Uterus (tissue), 4 donors: ENCODE measurements around the gene ELP4. TPM values are rescaled to one million over a fixed set of nuclear protein-coding genes. Genes with fewer than 3 reads are reported as not detected.

ENCODE experiments used
- DNase-seq, 2 donors: peaks; one replicate each; pipeline ENCODE4 v3.0.0-alpha.2; 2019 to 2020
- H3K27ac ChIP-seq, 2 donors: fragments of 200-600 bp; sonication (generic); 1 replicate in 1 of 2; 2 replicates in 1 of 2; pipeline ENCODE4 v1.5.1; 2016 to 2018
- H3K27me3 ChIP-seq, 2 donors: fragments of 200-600 bp; sonication (generic); one replicate each; pipeline ENCODE4 v1.5.1; 2018 to 2019; ENCODE audit warnings: control low read depth in 1 of 2
- H3K36me3 ChIP-seq, 2 donors: fragments of 200-600 bp; sonication (generic); one replicate each; pipeline ENCODE4 v1.5.1; 2019; ENCODE audit warnings: control low read depth in 1 of 2
- H3K4me1 ChIP-seq, 2 donors: fragments of 200-600 bp; sonication (generic); one replicate each; pipeline ENCODE4 v1.5.1; 2018 to 2019; ENCODE audit warnings: control low read depth in 1 of 2
- H3K4me3 ChIP-seq, 2 donors: fragments of 200-600 bp; sonication (generic); 1 replicate in 1 of 2; 2 replicates in 1 of 2; pipeline ENCODE4 v1.5.1; 2018 to 2019; ENCODE audit warnings: mild to moderate bottlenecking in 1 of 2
- H3K9me3 ChIP-seq, 2 donors: fragments of 200-600 bp; sonication (generic); one replicate each; pipeline ENCODE4 v1.5.1; 2019; ENCODE audit warnings: control low read depth in 1 of 2
- POLR2A ChIP-seq, 2 donors: fragments of 450-650 bp; IDR thresholded peaks; one replicate each; pipeline ENCODE4 v1.6.1; 2016; ENCODE audit warnings: antibody characterized with exemption in 2 of 2, mild to moderate bottlenecking in 1 of 2, moderate library complexity in 1 of 2
- intact Hi-C: fragments of 100-400 bp; cut with DNase I; formaldehyde crosslinking; loops from one replicate; pipeline ENCODE4 v1.15.1; 2023; ENCODE audit warnings: low total_unique reads
- total RNA-seq, 4 donors: library from RNA; depleted of rRNA in 3 of 4; stranded (reverse); fragments of >200 nt in 3 of 4; gene quantifications; one replicate each; pipeline versions ENCODE4 v1.1.0 to v1.2.4, GENCODE V29; 2014 to 2023
- TF ChIP-seq, protein P1 (sequence below), 4 experiments: fragments of 200-600 bp in 2 of 4; fragments of 450-650 bp in 2 of 4; sonication (generic) in 2 of 4; IDR thresholded peaks; one replicate each; pipeline ENCODE4 v1.5.1; 2016 to 2019; ENCODE audit warnings: antibody characterized with exemption in 4 of 4, mild to moderate bottlenecking in 2 of 4, moderate library complexity in 1 of 4
- donor health status: DM: yes; HTN: yes; CAD: no.

ELP4 gene
- total RNA-seq, 4 donors from 2014 or later: 18.4 to 51.2 (median 21.2) TPM

DNA sequence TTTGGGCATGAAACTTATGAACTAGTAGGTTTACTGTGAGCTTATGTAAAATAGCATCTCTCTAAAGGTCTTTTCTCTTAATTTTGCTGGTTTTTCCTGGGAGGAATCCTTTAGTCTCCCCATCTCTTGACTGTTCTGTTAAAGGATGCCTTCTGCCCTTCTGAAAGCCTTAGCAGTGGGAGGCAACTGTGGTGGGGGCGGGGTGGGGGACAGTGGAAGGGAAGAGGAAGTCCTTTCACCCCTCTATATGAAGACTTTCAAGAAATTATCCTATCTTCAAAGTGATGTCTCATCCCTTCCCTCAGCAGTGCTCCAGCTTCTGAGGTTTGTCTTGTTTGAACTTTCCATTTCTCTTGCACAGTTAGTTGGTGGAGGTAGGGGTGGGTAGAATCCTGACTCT, 73.1 kb downstream of the ELP4 start:
- no peak overlapping the region for H3K27ac ChIP-seq
- no peaks in the 10 kb centered on the region for H3K4me1 ChIP-seq
- no peak for DNase-seq
- H3K9me3 ChIP-seq: no peaks in the 10 kb centered on the region
- no peak overlapping the region for H3K4me3 ChIP-seq
- TF ChIP-seq, protein P1, sequence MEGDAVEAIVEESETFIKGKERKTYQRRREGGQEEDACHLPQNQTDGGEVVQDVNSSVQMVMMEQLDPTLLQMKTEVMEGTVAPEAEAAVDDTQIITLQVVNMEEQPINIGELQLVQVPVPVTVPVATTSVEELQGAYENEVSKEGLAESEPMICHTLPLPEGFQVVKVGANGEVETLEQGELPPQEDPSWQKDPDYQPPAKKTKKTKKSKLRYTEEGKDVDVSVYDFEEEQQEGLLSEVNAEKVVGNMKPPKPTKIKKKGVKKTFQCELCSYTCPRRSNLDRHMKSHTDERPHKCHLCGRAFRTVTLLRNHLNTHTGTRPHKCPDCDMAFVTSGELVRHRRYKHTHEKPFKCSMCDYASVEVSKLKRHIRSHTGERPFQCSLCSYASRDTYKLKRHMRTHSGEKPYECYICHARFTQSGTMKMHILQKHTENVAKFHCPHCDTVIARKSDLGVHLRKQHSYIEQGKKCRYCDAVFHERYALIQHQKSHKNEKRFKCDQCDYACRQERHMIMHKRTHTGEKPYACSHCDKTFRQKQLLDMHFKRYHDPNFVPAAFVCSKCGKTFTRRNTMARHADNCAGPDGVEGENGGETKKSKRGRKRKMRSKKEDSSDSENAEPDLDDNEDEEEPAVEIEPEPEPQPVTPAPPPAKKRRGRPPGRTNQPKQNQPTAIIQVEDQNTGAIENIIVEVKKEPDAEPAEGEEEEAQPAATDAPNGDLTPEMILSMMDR (IDR thresholded peaks at IDR 0.05): no peak
- no peak for TF ChIP-seq POLR2A (IDR thresholded peaks at IDR 0.05)
- H3K36me3 ChIP-seq: no peaks in the 10 kb centered on the region
- no peaks in the 10 kb centered on the region for H3K27me3 ChIP-seq
- intact Hi-C loops: no loop called here

DNA sequence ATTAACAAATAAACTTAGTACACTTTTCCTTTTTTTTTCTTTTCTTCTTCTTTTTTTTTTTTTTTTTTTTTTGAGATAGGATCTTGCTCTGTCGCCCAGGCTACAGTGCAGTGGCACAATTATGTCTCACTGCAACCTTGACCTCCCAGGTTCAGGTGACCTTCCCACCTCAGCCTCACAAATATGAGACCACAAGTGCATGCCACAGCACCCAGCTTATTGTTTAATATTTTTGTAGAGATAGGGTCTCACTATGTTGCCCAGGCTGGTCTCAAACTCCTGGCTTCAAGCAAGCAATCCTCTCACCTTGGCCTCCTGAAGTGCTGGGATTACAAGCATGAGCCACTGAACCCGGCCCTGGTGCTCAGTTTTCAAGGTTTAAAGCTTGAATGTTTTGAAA, 88.9 kb downstream of the ELP4 start:
- DNase-seq: no peak
- Histone ChIP-seq H3K27ac (no peak overlapping the region), H3K4me3 (no peak overlapping the region), H3K4me1 (no peaks in the 10 kb centered on the region), H3K36me3 (no peaks in the 10 kb centered on the region), H3K27me3 (no peaks in the 10 kb centered on the region), H3K9me3 (no peaks in the 10 kb centered on the region)
- no peak for TF ChIP-seq POLR2A (IDR thresholded peaks at IDR 0.05)
- TF ChIP-seq, protein P1 (IDR thresholded peaks at IDR 0.05): no peak
- intact Hi-C loops: no loop called here

DNA sequence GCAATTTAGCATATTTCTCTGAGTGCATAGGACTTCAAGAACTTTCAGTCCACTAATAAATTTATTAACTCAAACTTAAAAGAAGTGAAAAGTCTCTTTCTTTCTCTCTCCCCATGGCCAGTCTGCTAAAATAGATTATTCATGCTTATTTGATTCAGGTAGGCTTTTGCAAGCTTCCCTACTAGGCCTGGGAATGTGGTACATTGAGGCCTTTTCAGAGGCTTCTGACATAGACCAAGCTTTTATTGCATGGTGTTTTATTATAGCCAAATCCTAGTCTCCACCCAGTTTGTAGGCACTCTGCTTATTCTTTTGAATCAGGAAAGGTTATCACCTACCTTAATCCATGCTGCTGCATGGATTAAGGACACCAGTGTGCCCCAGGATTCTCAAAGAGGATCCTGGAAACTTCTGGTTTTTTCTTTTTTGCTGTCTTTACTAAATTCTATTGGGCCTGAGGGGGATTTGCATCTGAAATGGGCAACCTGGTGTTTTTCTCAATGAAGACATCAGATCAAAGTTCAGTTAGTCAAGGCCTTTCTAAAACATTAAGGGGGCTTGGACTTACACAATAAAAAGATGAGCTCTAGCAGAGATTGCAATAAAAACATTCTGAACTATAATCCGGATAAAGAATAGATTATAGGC, 92.2 kb downstream of the ELP4 start:
- no peaks in the 10 kb centered on the region for H3K36me3 ChIP-seq
- TF ChIP-seq, protein P1 (IDR thresholded peaks at IDR 0.05): no peak
- no peak for TF ChIP-seq POLR2A (IDR thresholded peaks at IDR 0.05)
- intact Hi-C loops: no loop called here
- H3K27ac ChIP-seq: no peak overlapping the region
- no peaks in the 10 kb centered on the region for H3K27me3 ChIP-seq
- no peak for DNase-seq
- H3K9me3 ChIP-seq: no peaks in the 10 kb centered on the region
- H3K4me3 ChIP-seq: no peak overlapping the region
- no peaks in the 10 kb centered on the region for H3K4me1 ChIP-seq

DNA sequence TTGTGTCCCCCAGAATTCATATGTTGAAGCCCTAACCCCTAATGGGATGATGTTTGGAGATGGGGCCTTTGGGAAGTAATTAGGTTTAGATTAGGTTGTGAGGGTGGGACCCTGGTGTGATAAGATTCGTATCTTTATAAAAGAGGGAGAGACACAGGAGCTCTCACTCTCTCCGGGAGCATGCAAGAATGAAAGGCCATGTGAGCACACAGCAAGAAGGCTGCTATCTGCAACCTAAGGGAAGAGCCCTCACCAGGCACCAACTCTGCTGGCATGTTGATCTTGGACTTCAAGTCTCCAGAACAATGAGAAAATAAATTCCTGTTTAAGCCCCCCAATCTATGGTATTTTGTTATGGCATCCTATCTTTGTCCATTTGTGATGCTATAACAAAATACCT, 97.3 kb downstream of the ELP4 start:
- Histone ChIP-seq H3K36me3 (no peaks in the 10 kb centered on the region), H3K27ac (no peak overlapping the region), H3K4me3 (no peak overlapping the region), H3K9me3 (no peaks in the 10 kb centered on the region), H3K27me3 (no peaks in the 10 kb centered on the region), H3K4me1 (no peaks in the 10 kb centered on the region)
- intact Hi-C loops: no loop called here
- no peak for DNase-seq
- TF ChIP-seq, protein P1 (IDR thresholded peaks at IDR 0.05): no peak
- TF ChIP-seq POLR2A (IDR thresholded peaks at IDR 0.05): no peak

DNA sequence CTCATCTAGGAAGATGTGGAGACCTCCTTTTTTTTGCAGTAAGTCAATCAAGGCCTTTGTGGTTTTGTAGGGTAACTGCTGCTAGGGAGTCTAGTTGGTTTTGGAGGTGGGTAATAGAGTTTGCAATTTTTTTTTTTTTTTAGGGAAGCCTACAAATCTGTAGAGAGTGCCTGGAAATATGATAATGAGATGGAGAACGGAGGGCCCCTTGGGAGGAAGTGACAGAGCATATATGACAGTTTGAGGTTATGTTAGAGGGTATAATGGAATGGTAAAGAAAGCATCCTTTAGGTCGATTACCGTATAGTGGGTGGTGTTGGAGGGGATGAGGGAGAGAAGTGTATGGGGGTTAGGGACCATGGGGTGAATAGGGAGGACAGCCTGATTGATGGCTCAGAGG, 98.3 kb downstream of the ELP4 start:
- Histone ChIP-seq H3K4me3 (no peak overlapping the region), H3K4me1 (no peaks in the 10 kb centered on the region), H3K27me3 (no peaks in the 10 kb centered on the region), H3K36me3 (no peaks in the 10 kb centered on the region), H3K9me3 (no peaks in the 10 kb centered on the region), H3K27ac (no peak overlapping the region)
- intact Hi-C loops: no loop called here
- DNase-seq: no peak
- no peak for TF ChIP-seq POLR2A (IDR thresholded peaks at IDR 0.05)
- TF ChIP-seq, protein P1 (IDR thresholded peaks at IDR 0.05): no peak
